Effector memory CD4-positive, alpha-beta T cell (primary cell): ENCODE data around the gene SYS1.

ENCODE experiments used
- DNase-seq, 3 donors: peaks; one replicate each; pipeline ENCODE4 v3.0.0-alpha.2; 2020
- H3K27ac ChIP-seq: 2 replicates; pipeline ENCODE4 v1.7.0; 2013; ENCODE audit warnings: mild to moderate bottlenecking, low read length, moderate library complexity; ENCODE audit not compliant: insufficient read depth, poor library complexity, severe bottlenecking
- H3K27me3 ChIP-seq: replicated peaks from 2 replicates; pipeline ENCODE4 v1.7.0; 2013; ENCODE audit warnings: mild to moderate bottlenecking, low read length; ENCODE audit not compliant: insufficient read depth, control insufficient read depth, poor library complexity, severe bottlenecking
- H3K36me3 ChIP-seq: 2 replicates; pipeline ENCODE4 v1.7.0; 2013; ENCODE audit warnings: mild to moderate bottlenecking, low read length, moderate library complexity; ENCODE audit not compliant: control insufficient read depth, insufficient read depth
- H3K4me1 ChIP-seq: 2 replicates; pipeline ENCODE4 v1.7.0; 2013; ENCODE audit warnings: low read length, mild to moderate bottlenecking; ENCODE audit not compliant: control insufficient read depth, insufficient read depth, poor library complexity, severe bottlenecking
- H3K4me3 ChIP-seq: 2 replicates; pipeline ENCODE4 v1.7.0; 2013; ENCODE audit warnings: low read length, low read depth, mild to moderate bottlenecking; ENCODE audit not compliant: insufficient read depth, poor library complexity, severe bottlenecking
- H3K9me3 ChIP-seq: 2 replicates; pipeline ENCODE4 v1.7.0; 2013; ENCODE audit warnings: mild to moderate bottlenecking, low read length, moderate library complexity; ENCODE audit not compliant: control insufficient read depth

The SYS1 gene

GRCh38 chr20:45404438-45404837, 41.5 kb downstream of the SYS1 start:
- Histone ChIP-seq H3K27ac (no peak overlapping the region), H3K36me3 (peaks cover 4% of the 10 kb centered on the region), H3K4me1 (peaks cover 10% of the 10 kb centered on the region), H3K4me3 (no peak overlapping the region), H3K27me3 (no peaks in the 10 kb centered on the region), H3K9me3 (peaks cover 9% of the 10 kb centered on the region)
- DNase-seq = no peak

DNA sequence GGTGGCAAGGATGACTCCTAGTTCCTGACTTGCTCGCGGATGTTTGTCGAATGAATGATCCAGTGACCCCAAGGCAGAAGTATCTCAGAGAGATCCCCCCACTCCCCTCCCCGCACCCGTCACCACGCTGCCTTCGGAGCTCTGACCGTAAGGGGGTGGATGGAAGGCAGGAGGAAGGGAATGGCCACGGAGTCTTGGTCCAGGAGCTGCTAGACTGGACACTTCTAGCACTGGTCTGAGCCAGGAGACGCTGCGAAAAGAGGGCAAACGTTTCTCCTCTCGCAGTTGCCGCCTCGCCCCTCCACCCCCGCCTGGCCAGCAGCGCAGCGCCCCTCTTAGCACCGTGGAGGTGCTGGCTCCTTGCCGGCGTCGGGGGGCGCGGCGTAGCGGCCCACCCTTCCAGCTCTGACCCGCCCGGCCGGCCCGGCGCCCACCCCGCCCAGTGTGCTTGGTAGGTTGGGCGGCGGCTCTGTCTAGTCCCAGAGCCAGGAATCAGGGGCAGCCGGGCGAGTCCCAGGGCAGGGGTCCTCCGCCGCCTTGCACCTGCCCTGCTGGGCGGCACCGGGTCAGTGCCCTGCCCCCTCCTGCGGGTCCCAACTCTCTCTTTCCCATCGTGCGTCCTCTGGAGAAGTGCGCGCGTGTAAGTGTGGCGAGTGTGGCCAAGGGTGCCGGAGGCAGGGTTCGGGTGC, 42.8 kb downstream of the SYS1 start:
- H3K9me3 ChIP-seq = peaks cover 2% of the 10 kb centered on the region
- peak overlapping the region; percentile 88 for H3K4me3 ChIP-seq
- peaks cover under 1% of the 10 kb centered on the region for H3K36me3 ChIP-seq
- no peak overlapping the region for H3K27ac ChIP-seq
- peaks cover 10% of the 10 kb centered on the region for H3K4me1 ChIP-seq
- no peak for DNase-seq
- H3K27me3 ChIP-seq = no peaks in the 10 kb centered on the region

DNA sequence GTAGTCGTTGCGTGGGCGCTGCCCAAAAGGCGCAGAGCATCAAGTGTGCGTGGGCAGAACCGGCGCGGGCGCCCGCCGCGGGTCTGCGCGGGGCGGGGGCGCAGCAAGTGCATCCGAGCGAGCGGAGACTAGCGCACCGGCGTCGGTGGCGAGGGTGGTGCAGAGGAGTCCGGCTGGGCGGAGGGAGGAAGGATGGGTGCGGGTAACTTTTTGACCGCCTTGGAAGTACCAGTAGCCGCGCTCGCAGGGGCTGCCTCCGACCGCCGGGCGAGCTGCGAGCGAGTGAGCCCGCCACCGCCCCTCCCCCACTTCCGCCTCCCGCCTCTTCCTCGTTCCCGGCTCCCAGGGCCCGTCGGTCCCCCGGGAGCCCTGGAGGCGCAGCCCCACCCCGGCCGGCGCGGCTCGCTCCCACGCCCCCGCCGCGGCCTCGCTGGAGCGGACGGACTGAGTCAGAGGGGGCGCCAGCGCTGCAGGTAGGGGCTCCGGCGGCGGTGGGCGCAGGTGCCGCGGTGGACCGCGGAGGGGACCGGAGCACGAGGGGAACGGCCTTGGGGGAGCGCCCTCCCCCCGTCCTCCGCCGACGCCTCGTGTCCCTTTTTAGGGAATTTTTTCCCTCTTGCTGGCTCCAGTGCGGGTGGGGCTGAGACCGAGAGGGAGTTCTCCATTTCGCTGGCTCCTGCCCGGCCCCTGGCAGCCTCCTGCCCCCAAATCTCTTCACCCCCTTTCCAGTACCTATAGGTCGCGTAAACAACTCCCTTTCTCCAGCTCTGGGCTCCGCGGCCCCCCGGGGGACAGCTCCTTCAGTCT, 43.5 kb downstream of the SYS1 start:
- no peaks in the 10 kb centered on the region for H3K27me3 ChIP-seq
- H3K4me1 ChIP-seq = peaks cover 10% of the 10 kb centered on the region
- H3K27ac ChIP-seq = peak overlapping the region; percentile 43
- peak overlapping the region; percentile 88 for H3K4me3 ChIP-seq
- H3K36me3 ChIP-seq = no peaks in the 10 kb centered on the region
- peak in 1 of 3 donors; percentile 34 for DNase-seq
- H3K9me3 ChIP-seq = no peaks in the 10 kb centered on the region

GRCh38 chr20:45407067-45407745, 44.2 kb downstream of the SYS1 start:
- H3K9me3 ChIP-seq = no peaks in the 10 kb centered on the region
- peaks cover 10% of the 10 kb centered on the region for H3K4me1 ChIP-seq
- no peaks in the 10 kb centered on the region for H3K36me3 ChIP-seq
- DNase-seq = no peak
- peak overlapping the region; percentile 43 for H3K27ac ChIP-seq
- H3K27me3 ChIP-seq = no peaks in the 10 kb centered on the region
- peak overlapping the region; percentile 88 for H3K4me3 ChIP-seq

- Histone ChIP-seq H3K9me3 (no peaks in the 10 kb centered on the region), H3K4me3 (peak within 1 kb of the TSS; percentile 88), H3K4me1 (peaks cover 10% of the 10 kb centered on the region), H3K36me3 (no peaks in the 10 kb centered on the region), H3K27me3 (no peaks in the 10 kb centered on the region), H3K27ac (peak within 1 kb of the TSS; percentile 43)
- DNase-seq = no peak
Measured at GRCh38 chr20:45407783-45408645, 45.1 kb downstream of the SYS1 start, which contains the start of gene DBNDD2. DBNDD2 (plus strand) TSS chr20:45408289; CDS start chr20:45408468, 179 bp downstream.

DNA sequence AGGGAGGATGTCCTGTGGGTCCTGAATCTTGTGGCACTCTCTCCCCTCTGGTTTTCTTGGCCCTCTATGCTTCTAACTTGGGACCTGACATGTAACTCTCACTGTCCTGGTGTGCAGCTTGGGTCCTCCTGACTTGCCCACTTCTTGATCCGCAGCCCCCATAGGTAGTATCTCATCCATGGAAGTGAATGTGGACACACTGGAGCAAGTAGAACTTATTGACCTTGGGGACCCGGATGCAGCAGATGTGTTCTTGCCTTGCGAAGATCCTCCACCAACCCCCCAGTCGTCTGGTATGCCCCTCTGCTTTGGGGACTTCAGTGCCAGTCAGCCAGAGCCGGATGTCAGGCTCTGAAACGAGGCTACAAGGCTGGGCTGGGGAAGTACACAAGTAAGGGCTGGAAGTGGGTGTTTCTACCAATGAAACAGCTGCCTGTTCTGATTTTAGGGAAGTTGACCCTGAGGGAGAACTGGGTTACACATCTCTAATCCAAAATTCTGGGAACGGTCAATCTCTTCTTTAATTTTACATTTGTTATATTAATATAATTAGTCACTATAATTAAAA, 45.8 kb downstream of the SYS1 start:
- Histone ChIP-seq H3K4me3 (no peak overlapping the region), H3K27me3 (no peaks in the 10 kb centered on the region), H3K27ac (no peak overlapping the region)

DNA sequence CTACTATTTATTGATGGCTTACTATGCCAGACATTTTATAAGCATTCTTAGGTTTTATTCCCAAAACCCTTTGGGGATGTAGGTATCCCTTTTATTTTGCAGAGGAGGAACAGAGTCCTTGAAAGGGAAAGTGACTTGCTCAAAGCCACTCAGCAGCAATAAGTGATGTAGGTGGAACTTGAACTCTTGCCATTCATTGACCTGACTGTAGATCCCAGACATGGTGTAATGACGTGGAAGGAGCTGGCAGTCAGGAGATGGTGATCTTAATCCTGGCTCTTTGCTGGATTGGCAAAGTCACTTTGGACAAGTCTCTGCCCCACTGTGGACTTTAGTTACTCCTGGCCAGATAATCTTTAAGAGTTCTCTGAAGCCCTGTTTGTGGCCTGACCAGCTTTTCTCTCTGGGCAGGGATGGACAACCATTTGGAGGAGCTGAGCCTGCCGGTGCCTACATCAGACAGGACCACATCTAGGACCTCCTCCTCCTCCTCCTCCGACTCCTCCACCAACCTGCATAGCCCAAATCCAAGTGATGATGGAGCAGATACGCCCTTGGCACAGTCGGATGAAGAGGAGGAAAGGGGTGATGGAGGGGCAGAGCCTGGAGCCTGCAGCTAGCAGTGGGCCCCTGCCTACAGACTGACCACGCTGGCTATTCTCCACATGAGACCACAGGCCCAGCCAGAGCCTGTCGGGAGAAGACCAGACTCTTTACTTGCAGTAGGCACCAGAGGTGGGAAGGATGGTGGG, 46.7 kb downstream of the SYS1 start:
- no peak for DNase-seq
- Histone ChIP-seq H3K4me3 (no peak overlapping the region), H3K9me3 (no peaks in the 10 kb centered on the region), H3K27ac (no peak overlapping the region), H3K27me3 (no peaks in the 10 kb centered on the region), H3K4me1 (peaks cover 10% of the 10 kb centered on the region), H3K36me3 (no peaks in the 10 kb centered on the region)

More for the DNA sequence above, 45.8 kb downstream of the SYS1 start:
- no peak for DNase-seq
- Histone ChIP-seq H3K9me3 (no peaks in the 10 kb centered on the region), H3K36me3 (no peaks in the 10 kb centered on the region), H3K4me1 (peaks cover 10% of the 10 kb centered on the region)

DNA sequence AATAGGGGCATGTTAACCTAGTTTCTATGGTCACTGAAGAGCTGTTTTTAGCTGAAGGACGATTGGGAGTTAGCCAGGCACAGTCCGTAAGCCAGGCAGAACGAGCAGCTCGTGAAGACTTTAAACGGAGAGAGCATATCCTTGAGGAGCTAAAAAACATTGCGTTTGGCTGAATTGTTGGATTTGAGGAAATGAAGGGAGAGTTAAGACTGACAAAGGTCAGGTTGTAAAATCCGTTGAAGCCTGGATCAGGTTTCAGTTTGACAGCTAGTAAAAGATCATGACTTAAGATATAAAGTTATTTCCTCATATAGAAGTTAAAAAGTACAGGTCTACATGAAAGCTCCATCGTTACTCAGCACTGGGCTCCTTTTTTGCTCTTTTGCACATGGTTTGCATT, 47.9 kb downstream of the SYS1 start:
- DNase-seq = no peak
- Histone ChIP-seq H3K4me3 (no peak overlapping the region), H3K36me3 (no peaks in the 10 kb centered on the region), H3K9me3 (no peaks in the 10 kb centered on the region), H3K27me3 (no peaks in the 10 kb centered on the region), H3K4me1 (peaks cover 5% of the 10 kb centered on the region), H3K27ac (no peak overlapping the region)

DNA sequence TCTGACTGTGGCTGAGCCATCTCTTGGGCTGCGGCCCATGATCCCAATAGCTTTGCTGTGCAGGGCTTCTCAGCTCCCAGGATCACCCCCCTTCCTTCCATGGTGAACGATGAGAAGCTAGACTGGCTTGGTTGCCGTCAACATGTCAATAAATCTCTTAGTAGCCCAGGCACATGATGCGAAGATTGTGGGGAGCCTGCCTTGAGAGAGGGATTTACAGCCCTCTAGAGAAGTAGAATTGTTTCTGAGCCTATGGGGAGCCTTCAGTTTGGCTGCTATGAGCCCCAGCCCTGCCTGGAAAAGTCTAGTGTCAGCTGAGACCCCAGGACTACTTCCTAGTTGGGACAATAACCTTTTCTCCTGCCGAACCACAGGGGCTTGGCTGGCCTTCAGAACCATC, 49.7 kb downstream of the SYS1 start:
- Histone ChIP-seq H3K4me1 (peaks cover 9% of the 10 kb centered on the region), H3K4me3 (no peak overlapping the region), H3K27me3 (no peaks in the 10 kb centered on the region), H3K27ac (no peak overlapping the region), H3K9me3 (no peaks in the 10 kb centered on the region), H3K36me3 (no peaks in the 10 kb centered on the region)
- DNase-seq = no peak
